ENCODE measurements around the gene TNIK.

GRCh38 chr3:171342783-171343420 is 117.3 kb downstream of the TNIK start:
- no peak for TF ChIP-seq TCF7 (IDR thresholded peaks at IDR 0.05; ENCODE audit: borderline replicate concordance)
- TF ChIP-seq ZBTB33 (IDR thresholded peaks at IDR 0.05) = no peak

Measured in GM12878 (cell line).